Activated CD4-positive, alpha-beta T cell treated with anti-CD3 and anti-CD28 coated beads, Interleukin-2, Interleukin-6, amounts not matched to agents 100 ng/mL and 50 ng/mL, durations not matched to agents 16 hours and 8 hours (primary cell): Measurements from ENCODE around the gene TEKT4.
"Not testable (repeated sequence)": the region's sequence is repeated elsewhere in the genome, so short reads cannot be mapped to it uniquely, and the experiment has no call there.

Experiments used
- DNase-seq: peaks from one replicate; pipeline ENCODE4 v3.0.0-alpha.2; 2020

Gene TEKT4

GRCh38 chr2:94876523-94876863, 5.3 kb downstream of the TEKT4 start:
- no peak for DNase-seq

- no peak for DNase-seq
Observed at GRCh38 chr2:94877129-94877528, 5.9 kb downstream of the TEKT4 start.

- not testable (repeated sequence) for DNase-seq
Observed at GRCh38 chr2:94878575-94878974, 7.3 kb downstream of the TEKT4 start.

GRCh38 chr2:94879314-94879981, 8.2 kb downstream of the TEKT4 start:
- DNase-seq, result no peak

GRCh38 chr2:94879982-94880377, 8.8 kb downstream of the TEKT4 start:
- no peak for DNase-seq

GRCh38 chr2:94880507-94880906, 9.3 kb downstream of the TEKT4 start:
- DNase-seq, result no peak

GRCh38 chr2:94881070-94881469, 9.8 kb downstream of the TEKT4 start:
- no peak for DNase-seq

- no peak for DNase-seq
Observed at GRCh38 chr2:94890234-94890633, 19.0 kb downstream of the TEKT4 start.

GRCh38 chr2:94895273-94895672, 24.0 kb downstream of the TEKT4 start:
- DNase-seq, result not testable (repeated sequence)

- not testable (repeated sequence) for DNase-seq
Observed at GRCh38 chr2:94906976-94907375, 35.7 kb downstream of the TEKT4 start.

GRCh38 chr2:94923196-94923595, 52.0 kb downstream of the TEKT4 start:
- no peak for DNase-seq

GRCh38 chr2:94924999-94925398, 53.8 kb downstream of the TEKT4 start:
- DNase-seq, result not testable (repeated sequence)
